Measurements from ENCODE around the gene ALG11.

Gene ALG11

GRCh38 chr13:52036037-52036436 lies 23.8 kb downstream of the ALG11 start:
- H2BK15ac ChIP-seq (ENCODE audit: low read depth, poor library complexity, severe bottlenecking), result no peak overlapping the region
- H3K9me3 ChIP-seq (ENCODE audit: control insufficient read depth, low read length), result no peaks in the 10 kb centered on the region
- 94% methylated on average over 1 of the region's 1 CpG for WGBS
- H3K23ac ChIP-seq (ENCODE audit: low read length in 2 of 2), result no peak overlapping the region
- H3K27me3 ChIP-seq (ENCODE audit: control insufficient read depth in 1 of 2, insufficient read depth in 1 of 2, low read length in 2 of 2), result no peaks in the 10 kb centered on the region
- DNase-seq, result no peak
- no peak overlapping the region for H2BK5ac ChIP-seq (ENCODE audit: low read depth, low read length, poor library complexity, severe bottlenecking)
- H3K36me3 ChIP-seq (ENCODE audit: control insufficient read depth in 1 of 2, insufficient read depth in 2 of 2, low read depth in 1 of 2, low read length in 2 of 2), result no peaks in the 10 kb centered on the region
- H3K79me1 ChIP-seq (replicated peaks; ENCODE audit: low read length, poor library complexity, severe bottlenecking), result peaks cover 6% of the 10 kb centered on the region
- H3K4me2 ChIP-seq (ENCODE audit: low read length, poor library complexity, severe bottlenecking), result no peak overlapping the region
- H2BK120ac ChIP-seq (ENCODE audit: low read depth, low read length), result no peak overlapping the region
- no peak overlapping the region for H3K27ac ChIP-seq (ENCODE audit: low read length, poor library complexity, severe bottlenecking)
- no peak overlapping the region for H3K18ac ChIP-seq (ENCODE audit: low read depth in 1 of 2, low read length in 2 of 2)
- H2AFZ ChIP-seq (ENCODE audit: low read depth, low read length), result no peak overlapping the region
- no peak overlapping the region for H3K9ac ChIP-seq (ENCODE audit: low read length)
- H4K8ac ChIP-seq (ENCODE audit: low read length), result no peak overlapping the region
- no peak overlapping the region for H3K4ac ChIP-seq (ENCODE audit: low read depth in 1 of 2, low read length in 2 of 2)
- H3K14ac ChIP-seq (ENCODE audit: low read length in 2 of 2), result no peak overlapping the region
- no peak overlapping the region for H2AK5ac ChIP-seq (ENCODE audit: low read length, severe bottlenecking)
- no peak overlapping the region for H3K4me3 ChIP-seq (ENCODE audit: insufficient read depth in 1 of 2, low read depth in 1 of 2, low read length in 2 of 2)
- H2BK12ac ChIP-seq (ENCODE audit: low read length in 2 of 2), result no peak overlapping the region
- no peaks in the 10 kb centered on the region for H3K4me1 ChIP-seq (ENCODE audit: control insufficient read depth, insufficient read depth, low read depth, low read length)
- no peak overlapping the region for H4K91ac ChIP-seq (ENCODE audit: low read length)

- Histone ChIP-seq H2BK5ac (ENCODE audit: low read depth, low read length, poor library complexity, severe bottlenecking) (no peak overlapping the region), H2AK5ac (ENCODE audit: low read length, severe bottlenecking) (no peak overlapping the region), H3K9me3 (ENCODE audit: control insufficient read depth, low read length) (no peaks in the 10 kb centered on the region), H3K79me1 (replicated peaks; ENCODE audit: low read length, poor library complexity, severe bottlenecking) (peaks cover 2% of the 10 kb centered on the region), H2BK12ac (ENCODE audit: low read length in 2 of 2) (no peak overlapping the region), H3K4me3 (ENCODE audit: insufficient read depth in 1 of 2, low read depth in 1 of 2, low read length in 2 of 2) (no peak overlapping the region), H3K23ac (ENCODE audit: low read length in 2 of 2) (no peak overlapping the region), H4K91ac (ENCODE audit: low read length) (no peak overlapping the region), H3K4me1 (ENCODE audit: control insufficient read depth, insufficient read depth, low read depth, low read length) (no peaks in the 10 kb centered on the region), H3K9ac (ENCODE audit: low read length) (no peak overlapping the region), H3K27me3 (ENCODE audit: control insufficient read depth in 1 of 2, insufficient read depth in 1 of 2, low read length in 2 of 2) (no peaks in the 10 kb centered on the region), H3K4ac (ENCODE audit: low read depth in 1 of 2, low read length in 2 of 2) (no peak overlapping the region), H3K14ac (ENCODE audit: low read length in 2 of 2) (no peak overlapping the region), H2AFZ (ENCODE audit: low read depth, low read length) (no peak overlapping the region), H3K36me3 (ENCODE audit: control insufficient read depth in 1 of 2, insufficient read depth in 2 of 2, low read depth in 1 of 2, low read length in 2 of 2) (no peaks in the 10 kb centered on the region), H3K18ac (ENCODE audit: low read depth in 1 of 2, low read length in 2 of 2) (no peak overlapping the region), H2BK120ac (ENCODE audit: low read depth, low read length) (no peak overlapping the region), H3K4me2 (ENCODE audit: low read length, poor library complexity, severe bottlenecking) (no peak overlapping the region), H2BK15ac (ENCODE audit: low read depth, poor library complexity, severe bottlenecking) (no peak overlapping the region), H4K8ac (ENCODE audit: low read length) (no peak overlapping the region), H3K27ac (ENCODE audit: low read length, poor library complexity, severe bottlenecking) (no peak overlapping the region)
- 100% methylated on average over 3 of the region's 3 CpGs for WGBS
- DNase-seq, result no peak
These were observed 31.5 kb downstream of the ALG11 start for GRCh38 chr13:52043675-52044074.

- no peaks in the 10 kb centered on the region for H3K79me1 ChIP-seq (replicated peaks; ENCODE audit: low read length, poor library complexity, severe bottlenecking)
- H2BK15ac ChIP-seq (ENCODE audit: low read depth, poor library complexity, severe bottlenecking), result no peak overlapping the region
- no peak overlapping the region for H3K23ac ChIP-seq (ENCODE audit: low read length in 2 of 2)
- no peaks in the 10 kb centered on the region for H3K4me1 ChIP-seq (ENCODE audit: control insufficient read depth, insufficient read depth, low read depth, low read length)
- H4K91ac ChIP-seq (ENCODE audit: low read length), result no peak overlapping the region
- no peak overlapping the region for H2AFZ ChIP-seq (ENCODE audit: low read depth, low read length)
- no peak overlapping the region for H3K27ac ChIP-seq (ENCODE audit: low read length, poor library complexity, severe bottlenecking)
- no peaks in the 10 kb centered on the region for H3K27me3 ChIP-seq (ENCODE audit: control insufficient read depth in 1 of 2, insufficient read depth in 1 of 2, low read length in 2 of 2)
- no peak overlapping the region for H3K4me3 ChIP-seq (ENCODE audit: insufficient read depth in 1 of 2, low read depth in 1 of 2, low read length in 2 of 2)
- no peaks in the 10 kb centered on the region for H3K36me3 ChIP-seq (ENCODE audit: control insufficient read depth in 1 of 2, insufficient read depth in 2 of 2, low read depth in 1 of 2, low read length in 2 of 2)
- no peak overlapping the region for H4K8ac ChIP-seq (ENCODE audit: low read length)
- H2AK5ac ChIP-seq (ENCODE audit: low read length, severe bottlenecking), result no peak overlapping the region
- H2BK5ac ChIP-seq (ENCODE audit: low read depth, low read length, poor library complexity, severe bottlenecking), result no peak overlapping the region
- no peak overlapping the region for H3K14ac ChIP-seq (ENCODE audit: low read length in 2 of 2)
- no peak overlapping the region for H3K4ac ChIP-seq (ENCODE audit: low read depth in 1 of 2, low read length in 2 of 2)
- H3K4me2 ChIP-seq (ENCODE audit: low read length, poor library complexity, severe bottlenecking), result no peak overlapping the region
- H2BK12ac ChIP-seq (ENCODE audit: low read length in 2 of 2), result no peak overlapping the region
- H3K9me3 ChIP-seq (ENCODE audit: control insufficient read depth, low read length), result no peaks in the 10 kb centered on the region
- no peak overlapping the region for H2BK120ac ChIP-seq (ENCODE audit: low read depth, low read length)
- no peak overlapping the region for H3K18ac ChIP-seq (ENCODE audit: low read depth in 1 of 2, low read length in 2 of 2)
- WGBS, result 94% methylated on average over 3 of the region's 3 CpGs
- no peak overlapping the region for H3K9ac ChIP-seq (ENCODE audit: low read length)
- no peak for DNase-seq
These were observed 35.3 kb downstream of the ALG11 start for GRCh38 chr13:52047463-52047862.

GRCh38 chr13:52048516-52048915 lies 36.3 kb downstream of the ALG11 start:
- Histone ChIP-seq H3K79me1 (replicated peaks; ENCODE audit: low read length, poor library complexity, severe bottlenecking) (no peaks in the 10 kb centered on the region), H2BK120ac (ENCODE audit: low read depth, low read length) (no peak overlapping the region), H3K4ac (ENCODE audit: low read depth in 1 of 2, low read length in 2 of 2) (no peak overlapping the region), H3K9ac (ENCODE audit: low read length) (no peak overlapping the region), H2BK5ac (ENCODE audit: low read depth, low read length, poor library complexity, severe bottlenecking) (no peak overlapping the region), H3K9me3 (ENCODE audit: control insufficient read depth, low read length) (peaks cover 2% of the 10 kb centered on the region), H3K4me1 (ENCODE audit: control insufficient read depth, insufficient read depth, low read depth, low read length) (no peaks in the 10 kb centered on the region), H3K4me3 (ENCODE audit: insufficient read depth in 1 of 2, low read depth in 1 of 2, low read length in 2 of 2) (no peak overlapping the region), H4K91ac (ENCODE audit: low read length) (no peak overlapping the region), H3K23ac (ENCODE audit: low read length in 2 of 2) (no peak overlapping the region), H2AFZ (ENCODE audit: low read depth, low read length) (no peak overlapping the region), H3K4me2 (ENCODE audit: low read length, poor library complexity, severe bottlenecking) (no peak overlapping the region), H3K27ac (ENCODE audit: low read length, poor library complexity, severe bottlenecking) (no peak overlapping the region), H2BK12ac (ENCODE audit: low read length in 2 of 2) (no peak overlapping the region), H2BK15ac (ENCODE audit: low read depth, poor library complexity, severe bottlenecking) (no peak overlapping the region), H4K8ac (ENCODE audit: low read length) (no peak overlapping the region), H3K36me3 (ENCODE audit: control insufficient read depth in 1 of 2, insufficient read depth in 2 of 2, low read depth in 1 of 2, low read length in 2 of 2) (no peaks in the 10 kb centered on the region), H3K18ac (ENCODE audit: low read depth in 1 of 2, low read length in 2 of 2) (no peak overlapping the region), H3K27me3 (ENCODE audit: control insufficient read depth in 1 of 2, insufficient read depth in 1 of 2, low read length in 2 of 2) (no peaks in the 10 kb centered on the region), H3K14ac (ENCODE audit: low read length in 2 of 2) (no peak overlapping the region), H2AK5ac (ENCODE audit: low read length, severe bottlenecking) (no peak overlapping the region)
- 82% methylated on average over 2 of the region's 2 CpGs for WGBS
- no peak for DNase-seq

Measured in mesenchymal stem cell (in vitro differentiated cells and primary cell).